HCT116 (cell line): ENCODE results near the gene CPED1. TPM values are rescaled to one million over a fixed set of nuclear protein-coding genes. Genes with fewer than 3 reads are reported as not detected.
"Not testable (repeated sequence)": the region's sequence is repeated elsewhere in the genome, so short reads cannot be mapped to it uniquely, and the experiment has no call there.

Experiments
- ATAC-seq: fragments of 200-7000 bp; cut with Tn5 transposase; 2 replicates; pipeline ENCODE4 v1.9.1; 2020; ENCODE audit warnings: mild to moderate bottlenecking, moderate library complexity
- BruUV-seq: library from RNA; stranded (reverse); fragments of 400-500 nt; replicated peaks from 2 replicates; lab custom pipeline; 2021; lab: Mats Ljungman, UMichigan
- CTCF ChIA-PET: fragments of 300-600 bp; sonication (Branson Sonifier 250); formaldehyde crosslinking; loops from one replicate; lab custom pipeline; 2021; ENCODE audit warnings: antibody characterized with exemption; lab: Charles Lee
- POLR2A ChIA-PET: fragments of 300-600, 350-600 bp; sonication (Branson Sonifier 250); formaldehyde crosslinking; loops from one replicate; lab custom pipeline; 2021; ENCODE audit warnings: antibody characterized with exemption; lab: Charles Lee
- RAD21 ChIA-PET, 2 experiments: fragments of 300-600 bp; sonication (Branson Sonifier 250); formaldehyde crosslinking; loops; one replicate each; lab custom pipeline; 2023; ENCODE audit warnings: low total read pairs in 2 of 2; ENCODE audit not compliant: uncharacterized antibody in 2 of 2, unreplicated experiment in 2 of 2, low non-redundant PET in 1 of 2; lab: Charles Lee
- DNase-seq: peaks from one replicate; pipeline ENCODE4 v3.0.0-alpha.2; 2010; ENCODE audit warnings: low read depth, low spot score
- H2AFZ ChIP-seq: fragments of 200-600 bp; shearing (Covaris generic), sonication (generic); 2 replicates; pipeline ENCODE4 v1.6.1; 2017; ENCODE audit warnings: low read depth, mixed run types, mixed read lengths, antibody characterized with exemption, low read length; ENCODE audit not compliant: poor library complexity, severe bottlenecking
- H3K27ac ChIP-seq: 2 replicates; pipeline ENCODE4 v1.5.1; 2012; ENCODE audit warnings: low read depth, low read length
- H3K27me3 ChIP-seq: fragments of 200-600 bp; sonication (generic); 2 replicates; pipeline ENCODE4 v1.6.1; 2016; ENCODE audit warnings: mixed run types, low read length, mixed read lengths; ENCODE audit not compliant: insufficient read depth
- H3K36me3 ChIP-seq, 2 experiments: fragments of 200-500 bp in 1 of 2; fragments of 200-600 bp in 1 of 2; sonication (Bioruptor generic) in 1 of 2; sonication (generic) in 1 of 2; 2 replicates each; pipeline versions ENCODE4 v1.5.1 to v1.6.1; 2014 to 2016; ENCODE audit warnings: low read length in 2 of 2, inconsistent platforms in 1 of 2, mixed read lengths in 1 of 2, mixed run types in 1 of 2; ENCODE audit not compliant: insufficient read depth in 2 of 2, control insufficient read depth in 1 of 2
- H3K4me1 ChIP-seq, 2 experiments: fragments of 200-600 bp in 1 of 2; sonication (generic) in 1 of 2; 2 replicates each; pipeline versions ENCODE4 v1.5.1 to v1.6.1; 2012 to 2017; ENCODE audit warnings: low read length in 2 of 2, inconsistent platforms in 1 of 2, mild to moderate bottlenecking in 1 of 2, mixed read lengths in 1 of 2, mixed run types in 1 of 2, moderate library complexity in 1 of 2; ENCODE audit not compliant: insufficient read depth in 2 of 2, control insufficient read depth in 1 of 2
- H3K4me2 ChIP-seq: fragments of 200-600 bp; sonication (generic); 2 replicates; pipeline ENCODE4 v1.6.1; 2017; ENCODE audit warnings: mixed run types, low read length, mixed read lengths
- H3K4me3 ChIP-seq, 2 experiments: fragments of 200-600 bp in 1 of 2; sonication (generic) in 1 of 2; replicated peaks in 1 of 2; 2 replicates each; pipeline ENCODE4 v1.5.1; 2011 to 2016; ENCODE audit warnings: low read length in 2 of 2, control low read depth in 1 of 2, low read depth in 1 of 2, mild to moderate bottlenecking in 1 of 2, mixed read lengths in 1 of 2, mixed run types in 1 of 2
- H3K79me2 ChIP-seq: fragments of 200-600 bp; sonication (generic); 2 replicates; pipeline ENCODE4 v1.6.1; 2017; ENCODE audit warnings: mild to moderate bottlenecking, mixed run types, low read length, moderate library complexity, mixed read lengths; ENCODE audit not compliant: insufficient read depth
- H3K9ac ChIP-seq: fragments of 200-600 bp; sonication (generic); 2 replicates; pipeline ENCODE4 v1.6.1; 2016; ENCODE audit warnings: low read length, mixed read lengths
- H3K9me2 ChIP-seq: fragments of 200-600 bp; sonication (generic), shearing (Covaris generic); 2 replicates; pipeline ENCODE4 v1.6.1; 2017; ENCODE audit warnings: mixed run types, mild to moderate bottlenecking, moderate library complexity; ENCODE audit not compliant: insufficient read depth
- H3K9me3 ChIP-seq, 2 experiments: fragments of 200-500 bp in 1 of 2; fragments of 200-600 bp in 1 of 2; sonication (Bioruptor generic) in 1 of 2; sonication (generic) in 1 of 2; 2 replicates each; pipeline ENCODE4 v1.6.1; 2014 to 2017; ENCODE audit warnings: low read length in 2 of 2, mixed read lengths in 2 of 2, inconsistent platforms in 1 of 2, low read depth in 1 of 2, mild to moderate bottlenecking in 1 of 2, mixed run types in 1 of 2, moderate library complexity in 1 of 2; ENCODE audit not compliant: control insufficient read depth in 1 of 2, insufficient read depth in 1 of 2
- H4K20me1 ChIP-seq: fragments of 200-600 bp; sonication (generic), shearing (Covaris generic); 2 replicates; pipeline ENCODE4 v1.6.1; 2017; ENCODE audit warnings: mixed run types, mild to moderate bottlenecking, moderate library complexity; ENCODE audit not compliant: insufficient read depth
- CBX3 ChIP-seq: IDR thresholded peaks from 2 replicates; pipeline ENCODE4 v1.6.1; 2012; ENCODE audit warnings: low read depth
- CEBPB ChIP-seq: IDR thresholded peaks from 2 replicates; pipeline ENCODE4 v1.6.1; 2012; ENCODE audit warnings: low read depth
- EGR1 ChIP-seq: IDR thresholded peaks from 2 replicates; pipeline ENCODE4 v1.6.1; 2012; ENCODE audit warnings: low read depth
- EZH2 ChIP-seq: fragments of 200-600 bp; sonication (generic); IDR thresholded peaks from 2 replicates; pipeline ENCODE4 v1.6.1; 2017; ENCODE audit warnings: antibody characterized with exemption, mixed run types
- EZH2phosphoT487 ChIP-seq: fragments of 200-600 bp; IDR thresholded peaks from 2 replicates; pipeline ENCODE4 v1.6.1; 2018; ENCODE audit warnings: antibody characterized with exemption, borderline replicate concordance
- FOSL1 ChIP-seq: IDR thresholded peaks from 2 replicates; pipeline ENCODE4 v1.6.1; 2012; ENCODE audit warnings: low read depth
- POLR2A ChIP-seq: IDR thresholded peaks from 2 replicates; pipeline ENCODE4 v1.7.0; 2011; ENCODE audit warnings: borderline replicate concordance; ENCODE audit not compliant: insufficient read depth, insufficient read length; ENCODE audit errors: extremely low read depth
- POLR2AphosphoS5 ChIP-seq: IDR thresholded peaks from 2 replicates; pipeline ENCODE4 v1.6.1; 2011; ENCODE audit warnings: mild to moderate bottlenecking, low read depth, low read length, moderate library complexity
- RAD21 ChIP-seq: IDR thresholded peaks from 2 replicates; pipeline ENCODE4 v1.6.1; 2012; ENCODE audit warnings: low read depth, mild to moderate bottlenecking
- SIN3A ChIP-seq: IDR thresholded peaks from 2 replicates; pipeline ENCODE4 v1.6.1; 2012; ENCODE audit warnings: low read depth
- SP1 ChIP-seq: IDR thresholded peaks from 2 replicates; pipeline ENCODE4 v1.6.1; 2012; ENCODE audit warnings: low read depth
- SRF ChIP-seq: IDR thresholded peaks from 2 replicates; pipeline ENCODE4 v1.6.1; 2012; ENCODE audit warnings: low read depth
- TCF7L2 ChIP-seq: IDR thresholded peaks from 2 replicates; pipeline ENCODE4 v1.7.0; 2011; ENCODE audit warnings: borderline replicate concordance, inconsistent platforms; ENCODE audit not compliant: insufficient read depth, insufficient read length; ENCODE audit errors: extremely low read depth
- YY1 ChIP-seq: IDR thresholded peaks from 2 replicates; pipeline ENCODE4 v1.6.1; 2011; ENCODE audit warnings: low read length, low read depth, moderate library complexity, mild to moderate bottlenecking; ENCODE audit not compliant: insufficient replicate concordance; ENCODE audit errors: extremely low read depth
- ZFX ChIP-seq: fragments of 450-650 bp; IDR thresholded peaks from 2 replicates; pipeline ENCODE4 v1.6.1; 2017
- ZNF274 ChIP-seq: fragments of 200-500 bp; sonication (Bioruptor generic); IDR thresholded peaks from 2 replicates; pipeline ENCODE4 v1.6.1; 2014; ENCODE audit warnings: mild to moderate bottlenecking, low read depth, low read length, inconsistent platforms
- intact Hi-C: fragments of 100-400 bp; cut with micrococcal nuclease; formaldehyde crosslinking; loops from 2 replicates; pipeline ENCODE4 v1.10.0; 2022
- total RNA-seq: library from RNA; stranded (reverse); gene quantifications from one replicate; pipeline ENCODE4 v1.2.1, GENCODE V29; 2021; ENCODE audit not compliant: unreplicated experiment
- TF ChIP-seq, protein P1 (sequence below): IDR thresholded peaks from 2 replicates; pipeline ENCODE4 v1.6.1; 2012

Gene CPED1
- total RNA-seq, 1 experiment from 2014 or later = 1.2 TPM

DNA sequence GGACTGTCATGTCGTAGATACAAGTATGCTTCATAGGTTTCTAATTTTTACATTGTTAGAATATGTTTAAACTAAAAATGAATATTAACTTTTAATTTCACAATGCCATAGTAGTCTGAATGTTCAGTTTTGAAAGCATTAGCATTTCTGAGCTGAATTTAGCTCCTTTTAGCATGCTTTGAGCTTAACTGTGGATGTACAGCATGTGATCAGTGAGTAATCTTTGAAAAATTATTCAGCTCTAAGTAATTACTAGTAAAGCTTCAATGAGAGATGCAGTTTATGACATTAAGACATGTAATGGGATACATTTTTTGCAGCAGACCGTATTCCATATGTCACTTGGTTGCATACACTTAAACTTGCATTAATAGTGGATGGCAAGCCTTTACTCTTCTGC lies 226.1 kb downstream of the CPED1 start:
- ChIA-PET CTCF (no interaction called here), POLR2A (no interaction called here), RAD21 (no interaction called here)
- Histone ChIP-seq H3K9ac (no peak overlapping the region), H3K27me3 (no peaks in the 10 kb centered on the region), H3K4me2 (no peak overlapping the region), H3K9me2 (no peaks in the 10 kb centered on the region), H4K20me1 (no peaks in the 10 kb centered on the region), H3K4me1 (no peaks in the 10 kb centered on the region), H3K79me2 (no peaks in the 10 kb centered on the region), H2AFZ (no peak overlapping the region), H3K4me3 (no peak overlapping the region), H3K36me3 (no peaks in the 10 kb centered on the region), H3K27ac (no peak overlapping the region), H3K9me3 (no peaks in the 10 kb centered on the region)
- TF ChIP-seq, protein P1, sequence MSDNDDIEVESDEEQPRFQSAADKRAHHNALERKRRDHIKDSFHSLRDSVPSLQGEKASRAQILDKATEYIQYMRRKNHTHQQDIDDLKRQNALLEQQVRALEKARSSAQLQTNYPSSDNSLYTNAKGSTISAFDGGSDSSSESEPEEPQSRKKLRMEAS = no peak
- no peak for TF ChIP-seq YY1
- TF ChIP-seq CEBPB = no peak
- no peak for TF ChIP-seq SP1
- TF ChIP-seq EZH2phosphoT487 = no peak
- TF ChIP-seq POLR2A = no peak
- TF ChIP-seq SRF = no peak
- ATAC-seq (no peak), DNase-seq (no peak)
- no TSS peak for BruUV-seq
- intact Hi-C loops = no loop called here

GRCh38 chr7:121219026-121219425 lies 230.5 kb downstream of the CPED1 start:
- no peaks in the 10 kb centered on the region for H3K4me1 ChIP-seq
- no peak overlapping the region for H3K4me2 ChIP-seq
- H3K9me2 ChIP-seq = no peaks in the 10 kb centered on the region
- no peak overlapping the region for H2AFZ ChIP-seq
- ATAC-seq (no peak), DNase-seq (no peak)
- H3K9ac ChIP-seq = no peak overlapping the region
- H3K27me3 ChIP-seq = no peaks in the 10 kb centered on the region
- no peaks in the 10 kb centered on the region for H3K79me2 ChIP-seq
- no peak overlapping the region for H3K4me3 ChIP-seq
- H3K27ac ChIP-seq = no peak overlapping the region
- H3K9me3 ChIP-seq = no peaks in the 10 kb centered on the region
- TF ChIP-seq FOSL1 (no peak), EGR1 (no peak), ZFX (no peak), TCF7L2 (no peak), RAD21 (no peak), POLR2A (no peak), POLR2AphosphoS5 (no peak), SIN3A (no peak), EZH2 (no peak), CBX3 (no peak), SRF (no peak), ZNF274 (no peak)
- ChIA-PET RAD21 (no interaction called here), POLR2A (no interaction called here), CTCF (no interaction called here)
- no peaks in the 10 kb centered on the region; the same call in 1 of the 2 replicates for H4K20me1 ChIP-seq
- intact Hi-C loops = no loop called here
- BruUV-seq = no TSS peak
- H3K36me3 ChIP-seq = no peaks in the 10 kb centered on the region

DNA sequence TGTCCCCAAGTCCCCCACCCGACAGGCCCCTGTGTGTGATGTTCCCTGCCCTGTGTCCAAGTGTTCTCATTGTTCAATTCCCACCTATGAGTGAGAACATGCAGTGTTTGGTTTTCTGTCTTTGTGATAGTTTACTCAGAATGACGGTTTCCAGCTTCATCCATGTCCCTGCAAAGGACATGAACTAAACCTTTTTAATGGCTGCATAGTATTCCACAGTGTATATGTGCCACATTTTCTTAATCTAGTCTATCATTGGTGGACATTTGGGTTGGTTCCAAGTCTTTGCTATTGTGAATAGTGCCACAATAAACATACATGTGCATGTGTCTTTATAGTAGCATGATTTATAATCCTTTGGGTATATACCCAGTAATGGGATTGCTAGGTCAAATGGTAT lies 232.6 kb downstream of the CPED1 start:
- H3K4me3 ChIP-seq, H3K27me3 ChIP-seq, CTCF ChIA-PET, H3K4me2 ChIP-seq, H3K27ac ChIP-seq, H3K9me2 ChIP-seq, H3K4me1 ChIP-seq, intact Hi-C loops, H4K20me1 ChIP-seq, H2AFZ ChIP-seq, DNase-seq, POLR2A ChIA-PET, H3K9me3 ChIP-seq, RAD21 ChIA-PET, H3K9ac ChIP-seq, H3K36me3 ChIP-seq, BruUV-seq, ATAC-seq, H3K79me2 ChIP-seq: not testable (repeated sequence)
